OCI-LY7 (cell line): ENCODE results near the gene IMMP2L. TPM values are rescaled to one million over a fixed set of nuclear protein-coding genes. Genes with fewer than 3 reads are reported as not detected.

Experiments used
- BruUV-seq: library from RNA; stranded (reverse); fragments of 400-500 nt; replicated peaks from 2 replicates; lab custom pipeline; 2021; lab: Mats Ljungman, UMichigan
- CTCF ChIA-PET: fragments of 300-600 bp; sonication (Branson Sonifier 250); formaldehyde crosslinking; loops from one replicate; lab custom pipeline; 2022; ENCODE audit warnings: antibody characterized with exemption; ENCODE audit not compliant: unreplicated experiment; lab: Charles Lee
- POLR2A ChIA-PET: fragments of 300-600 bp; sonication (Branson Sonifier 250); formaldehyde crosslinking; loops from one replicate; lab custom pipeline; 2022; ENCODE audit warnings: antibody characterized with exemption; lab: Charles Lee
- DNase-seq: peaks from one replicate; pipeline ENCODE4 v3.0.0-alpha.2; 2015; ENCODE audit warnings: low spot score
- H2AFZ ChIP-seq: fragments of 200-600 bp; sonication (generic), shearing (Covaris generic); 2 replicates; pipeline ENCODE4 v1.6.1; 2014; ENCODE audit warnings: mild to moderate bottlenecking, antibody characterized with exemption, low read length, moderate library complexity
- H3K27ac ChIP-seq: fragments of 200-600 bp; sonication (generic); 2 replicates; pipeline ENCODE4 v1.5.1; 2014; ENCODE audit warnings: mixed run types, low read depth, mild to moderate bottlenecking, moderate library complexity, low read length, inconsistent platforms; ENCODE audit not compliant: poor library complexity, severe bottlenecking
- H3K36me3 ChIP-seq: fragments of 200-600 bp; sonication (generic); 2 replicates; pipeline ENCODE4 v1.6.1; 2014; ENCODE audit warnings: mild to moderate bottlenecking, antibody characterized with exemption, low read length, moderate library complexity, mixed read lengths; ENCODE audit not compliant: insufficient read depth
- H3K4me1 ChIP-seq: fragments of 200-600 bp; sonication (generic); 2 replicates; pipeline ENCODE4 v1.5.1; 2014; ENCODE audit warnings: mild to moderate bottlenecking, low read length; ENCODE audit not compliant: insufficient read depth, poor library complexity, severe bottlenecking
- H3K4me2 ChIP-seq: fragments of 200-600 bp; sonication (generic); 2 replicates; pipeline ENCODE4 v1.6.1; 2014; ENCODE audit warnings: mild to moderate bottlenecking, low read length
- H3K4me3 ChIP-seq: fragments of 200-600 bp; sonication (generic); 2 replicates; pipeline ENCODE4 v1.5.1; 2014; ENCODE audit warnings: mild to moderate bottlenecking, low read depth, low read length; ENCODE audit not compliant: poor library complexity, severe bottlenecking
- H3K79me2 ChIP-seq: fragments of 200-600 bp; sonication (generic); 2 replicates; pipeline ENCODE4 v1.6.1; 2016; ENCODE audit warnings: low read depth, mild to moderate bottlenecking, low read length, moderate library complexity, mixed read lengths; ENCODE audit not compliant: insufficient read depth
- H3K9me2 ChIP-seq: fragments of 200-600 bp; sonication (generic); 2 replicates; pipeline ENCODE4 v1.6.1; 2016; ENCODE audit warnings: mild to moderate bottlenecking, low read length, mixed read lengths; ENCODE audit not compliant: insufficient read depth
- H3K9me3 ChIP-seq: fragments of 200-600 bp; sonication (generic); 2 replicates; pipeline ENCODE4 v1.6.1; 2014; ENCODE audit warnings: mild to moderate bottlenecking, mixed run types, low read length, mixed read lengths
- H4K20me1 ChIP-seq: fragments of 200-600 bp; sonication (generic); 2 replicates; pipeline ENCODE4 v1.6.1; 2014; ENCODE audit warnings: mild to moderate bottlenecking, antibody characterized with exemption, low read length, moderate library complexity, mixed read lengths; ENCODE audit not compliant: insufficient read depth
- CTCF ChIP-seq: fragments of 200-600 bp; sonication (generic); conservative IDR thresholded peaks from 2 replicates; pipeline ENCODE4 v1.5.1; 2014; ENCODE audit warnings: mild to moderate bottlenecking, antibody characterized with exemption, low read length, moderate library complexity, mixed read lengths
- EZH2phosphoT487 ChIP-seq: fragments of 200-600 bp; sonication (generic); IDR thresholded peaks from 2 replicates; pipeline ENCODE4 v1.6.1; 2018; ENCODE audit warnings: low read depth, borderline replicate concordance, mild to moderate bottlenecking, mixed run types, antibody characterized with exemption, low read length, moderate library complexity, mixed read lengths
- intact Hi-C: fragments of 100-400 bp; cut with micrococcal nuclease; formaldehyde crosslinking; loops from one replicate; pipeline ENCODE4 v1.10.0; 2022; ENCODE audit not compliant: unreplicated experiment
- total RNA-seq, 2 experiments: library from RNA; depleted of rRNA in 1 of 2; stranded (reverse); fragments of >200 nt in 1 of 2; shearing (Covaris generic) in 1 of 2; gene quantifications; 2 replicates each; pipeline ENCODE4 v1.2.3, GENCODE V29; 2014 to 2022

Gene IMMP2L
- total RNA-seq, 2 experiments from 2014 or later, result 8.0 to 25.4 TPM

- Histone ChIP-seq H3K4me2 (no peak overlapping the region), H3K4me3 (no peak overlapping the region), H3K79me2 (no peaks in the 10 kb centered on the region), H3K4me1 (no peaks in the 10 kb centered on the region), H4K20me1 (no peaks in the 10 kb centered on the region), H2AFZ (no peak overlapping the region), H3K27ac (no peak overlapping the region), H3K9me2 (no peaks in the 10 kb centered on the region), H3K9me3 (no peaks in the 10 kb centered on the region), H3K36me3 (no peaks in the 10 kb centered on the region)
- intact Hi-C loops, result no loop called here
- DNase-seq, result no peak
- ChIA-PET POLR2A (no interaction called here), CTCF (no interaction called here)
- no TSS peak for BruUV-seq
- TF ChIP-seq CTCF, result no peak
- no peak for TF ChIP-seq EZH2phosphoT487
These were observed 705.6 kb downstream of the IMMP2L start for GRCh38 chr7:110856704-110857103.

GRCh38 chr7:110854651-110855050 is 707.6 kb downstream of the IMMP2L start:
- no peaks in the 10 kb centered on the region for H3K9me2 ChIP-seq
- no peaks in the 10 kb centered on the region for H3K79me2 ChIP-seq
- intact Hi-C loops, result no loop called here
- H3K36me3 ChIP-seq, result no peaks in the 10 kb centered on the region
- H3K9me3 ChIP-seq, result no peaks in the 10 kb centered on the region
- no peak overlapping the region for H3K4me2 ChIP-seq
- no peak overlapping the region for H2AFZ ChIP-seq
- TF ChIP-seq CTCF, result no peak
- no peak for TF ChIP-seq EZH2phosphoT487
- ChIA-PET POLR2A (no interaction called here), CTCF (no interaction called here)
- DNase-seq, result no peak
- no TSS peak for BruUV-seq
- no peaks in the 10 kb centered on the region for H4K20me1 ChIP-seq
- H3K27ac ChIP-seq, result no peak overlapping the region
- H3K4me3 ChIP-seq, result no peak overlapping the region
- H3K4me1 ChIP-seq, result no peaks in the 10 kb centered on the region

- Histone ChIP-seq H3K27ac (no peak overlapping the region), H2AFZ (no peak overlapping the region), H4K20me1 (no peaks in the 10 kb centered on the region), H3K9me2 (no peaks in the 10 kb centered on the region), H3K4me1 (no peaks in the 10 kb centered on the region), H3K4me2 (no peak overlapping the region), H3K79me2 (no peaks in the 10 kb centered on the region), H3K9me3 (no peaks in the 10 kb centered on the region), H3K4me3 (no peak overlapping the region), H3K36me3 (no peaks in the 10 kb centered on the region)
- ChIA-PET POLR2A (no interaction called here), CTCF (no interaction called here)
- no peak for DNase-seq
- BruUV-seq, result no TSS peak
- TF ChIP-seq EZH2phosphoT487 (no peak), CTCF (no peak)
- intact Hi-C loops, result no loop called here
These were observed 708.1 kb downstream of the IMMP2L start for GRCh38 chr7:110854166-110854565.
